Epithelial cell of prostate (primary cell): ENCODE data around the gene FOXD2.
"Not testable (repeated sequence)": the region's sequence is repeated elsewhere in the genome, so short reads cannot be mapped to it uniquely, and the experiment has no call there.

Source experiments
- DNase-seq: peaks from one replicate; pipeline ENCODE4 v3.0.0-alpha.2; 2011; ENCODE audit warnings: low read depth, low spot score
- H3K27ac ChIP-seq: fragments of 450-650 bp; 2 replicates; pipeline ENCODE4 v1.5.1; 2017; ENCODE audit warnings: mild to moderate bottlenecking

The FOXD2 gene

DNA sequence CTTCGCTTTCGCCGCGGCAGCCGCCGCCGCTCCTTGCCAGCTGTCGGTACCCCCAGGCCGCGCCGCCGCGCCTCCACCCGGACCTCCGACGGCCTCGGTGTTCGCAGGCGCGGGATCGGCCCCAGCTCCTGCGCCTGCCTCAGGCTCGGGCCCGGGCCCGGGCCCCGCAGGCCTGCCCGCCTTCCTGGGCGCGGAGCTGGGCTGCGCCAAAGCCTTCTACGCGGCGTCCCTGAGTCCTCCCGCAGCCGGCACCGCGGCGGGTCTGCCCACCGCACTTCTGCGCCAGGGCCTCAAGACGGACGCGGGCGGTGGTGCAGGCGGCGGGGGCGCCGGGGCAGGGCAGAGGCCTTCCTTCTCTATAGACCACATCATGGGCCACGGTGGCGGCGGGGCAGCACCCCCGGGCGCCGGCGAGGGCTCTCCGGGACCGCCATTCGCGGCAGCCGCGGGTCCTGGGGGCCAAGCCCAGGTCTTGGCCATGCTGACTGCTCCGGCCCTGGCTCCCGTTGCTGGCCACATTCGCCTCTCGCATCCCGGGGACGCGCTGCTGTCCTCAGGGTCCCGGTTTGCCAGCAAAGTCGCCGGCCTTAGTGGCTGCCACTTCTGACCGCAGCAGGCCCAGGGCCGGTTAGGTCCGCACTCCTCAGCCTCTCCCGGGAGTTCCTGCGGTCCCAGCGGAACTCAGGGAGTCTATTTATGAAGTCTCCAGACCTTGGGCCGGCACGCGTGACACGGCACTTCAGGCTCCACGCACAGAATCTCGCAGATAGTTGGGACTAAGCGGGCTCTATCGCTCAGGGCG, 1.4 kb downstream of the FOXD2 start:
- DNase-seq, result no peak
- no peak overlapping the region for H3K27ac ChIP-seq

- H3K27ac ChIP-seq, result no peak overlapping the region
- DNase-seq, result no peak
These were observed 2.2 kb downstream of the FOXD2 start for GRCh38 chr1:47439819-47440598.

- DNase-seq, result no peak
- no peak overlapping the region for H3K27ac ChIP-seq
These were observed 2.8 kb downstream of the FOXD2 start for GRCh38 chr1:47440599-47441081.

DNA sequence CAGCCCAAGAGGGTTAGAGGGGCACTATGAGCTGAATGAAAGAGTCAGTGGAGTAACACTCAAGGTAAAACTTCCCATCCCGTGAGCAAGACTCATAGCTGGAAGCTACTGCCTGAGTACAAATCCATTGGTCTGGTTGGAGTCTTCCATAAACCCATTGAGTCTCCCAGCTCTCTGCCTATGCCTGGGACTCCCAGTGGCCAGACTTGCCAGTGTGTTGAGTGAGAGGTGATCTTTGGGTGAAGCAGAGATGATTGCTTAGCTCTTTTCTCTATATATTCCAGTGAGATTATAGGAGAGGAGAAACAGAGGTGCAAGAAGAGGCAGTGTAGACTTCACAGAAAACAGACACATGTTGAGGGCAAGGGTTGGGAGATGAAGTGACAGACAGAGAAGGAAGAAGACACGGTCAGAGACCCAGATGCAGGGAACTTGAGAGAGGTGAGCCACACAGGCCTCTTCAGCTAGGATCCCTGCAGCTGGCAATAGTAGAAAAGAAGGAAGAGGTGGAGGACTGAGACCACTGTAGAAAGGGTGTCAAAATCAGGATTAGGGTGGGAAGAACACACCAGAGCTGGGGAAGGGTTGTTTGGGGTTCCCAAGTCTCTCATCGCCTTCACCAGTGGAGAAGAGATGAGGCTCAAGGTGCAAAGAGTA, 3.7 kb downstream of the FOXD2 start:
- no peak overlapping the region for H3K27ac ChIP-seq
- DNase-seq, result no peak

GRCh38 chr1:47442202-47442601, 4.4 kb downstream of the FOXD2 start:
- no peak for DNase-seq
- H3K27ac ChIP-seq, result no peak overlapping the region

DNA sequence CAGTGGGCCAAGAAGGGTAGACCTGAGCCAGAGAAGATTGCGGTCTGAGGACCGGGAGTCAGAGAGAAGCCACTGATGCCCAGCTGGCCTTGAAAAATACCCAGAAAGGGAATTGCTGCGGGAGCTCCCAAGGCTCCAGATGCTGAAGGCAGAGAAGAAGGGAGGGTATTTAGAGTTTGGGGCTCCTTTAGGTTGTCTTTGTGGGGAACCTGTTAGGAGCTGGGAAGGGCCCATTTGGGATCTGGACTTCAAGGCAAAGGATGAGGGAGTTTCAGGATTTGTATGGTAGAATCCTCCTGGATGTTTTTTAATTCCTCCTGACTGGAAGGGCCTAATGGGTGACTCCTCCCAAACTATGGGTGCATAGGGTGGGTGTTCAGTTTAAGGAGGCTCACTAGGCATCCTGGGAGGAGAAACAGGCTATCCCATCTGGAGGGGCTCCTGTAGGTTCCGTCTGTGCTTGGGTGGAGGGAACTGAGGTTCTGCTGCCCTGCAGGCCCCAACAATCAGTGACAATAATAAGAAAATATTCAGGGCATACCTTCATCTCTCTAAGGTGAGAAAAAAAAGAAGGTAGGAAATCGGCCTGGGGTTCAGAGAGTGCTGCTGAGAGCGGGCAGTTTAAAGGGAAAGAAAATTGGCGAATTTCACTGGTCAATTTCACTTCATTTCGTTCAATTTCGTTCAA, 5.1 kb downstream of the FOXD2 start:
- no peak overlapping the region for H3K27ac ChIP-seq
- no peak for DNase-seq

DNA sequence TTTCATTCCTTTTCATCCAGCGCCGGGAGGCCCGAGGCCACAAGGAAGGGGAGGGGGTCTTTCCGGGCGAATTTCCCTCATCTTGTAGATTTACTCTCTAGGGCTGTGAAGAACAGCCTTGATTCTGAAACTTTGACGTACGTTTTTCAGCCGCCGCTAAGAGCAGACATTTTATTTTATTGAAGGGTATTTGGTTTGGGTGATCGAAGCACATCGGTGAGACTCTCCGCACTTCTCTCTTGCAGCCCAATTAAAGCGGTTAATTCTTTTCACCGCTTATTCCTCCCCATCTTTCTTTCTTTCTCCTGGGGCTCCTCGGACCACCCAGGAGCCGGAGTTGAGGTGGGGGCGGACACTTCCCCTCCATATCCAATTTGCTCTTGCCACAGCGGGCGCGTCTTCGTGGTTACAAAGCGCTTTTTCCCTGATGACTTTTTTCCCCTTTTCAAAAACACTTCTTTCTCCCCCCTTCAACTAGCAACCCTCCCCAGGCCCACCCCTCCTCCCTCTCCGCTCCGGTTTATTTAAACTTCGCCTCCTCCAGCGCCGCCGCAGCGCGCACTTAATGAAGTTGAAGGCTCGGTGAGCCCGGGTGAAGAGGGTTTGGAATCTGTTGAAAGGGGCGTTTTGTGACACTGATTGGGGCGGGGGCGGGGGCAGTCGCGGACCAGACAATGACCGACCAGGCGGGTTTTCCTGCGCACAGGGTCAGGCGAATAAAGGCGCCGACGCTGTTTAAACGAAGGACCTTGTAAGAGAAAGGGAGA, 5.9 kb downstream of the FOXD2 start:
- no peak overlapping the region for H3K27ac ChIP-seq
- no peak for DNase-seq

- H3K27ac ChIP-seq, result no peak overlapping the region
- no peak for DNase-seq
These were observed 6.4 kb downstream of the FOXD2 start for GRCh38 chr1:47444297-47444561.

GRCh38 chr1:47444562-47445465, 7.0 kb downstream of the FOXD2 start:
- no peak for DNase-seq

DNA sequence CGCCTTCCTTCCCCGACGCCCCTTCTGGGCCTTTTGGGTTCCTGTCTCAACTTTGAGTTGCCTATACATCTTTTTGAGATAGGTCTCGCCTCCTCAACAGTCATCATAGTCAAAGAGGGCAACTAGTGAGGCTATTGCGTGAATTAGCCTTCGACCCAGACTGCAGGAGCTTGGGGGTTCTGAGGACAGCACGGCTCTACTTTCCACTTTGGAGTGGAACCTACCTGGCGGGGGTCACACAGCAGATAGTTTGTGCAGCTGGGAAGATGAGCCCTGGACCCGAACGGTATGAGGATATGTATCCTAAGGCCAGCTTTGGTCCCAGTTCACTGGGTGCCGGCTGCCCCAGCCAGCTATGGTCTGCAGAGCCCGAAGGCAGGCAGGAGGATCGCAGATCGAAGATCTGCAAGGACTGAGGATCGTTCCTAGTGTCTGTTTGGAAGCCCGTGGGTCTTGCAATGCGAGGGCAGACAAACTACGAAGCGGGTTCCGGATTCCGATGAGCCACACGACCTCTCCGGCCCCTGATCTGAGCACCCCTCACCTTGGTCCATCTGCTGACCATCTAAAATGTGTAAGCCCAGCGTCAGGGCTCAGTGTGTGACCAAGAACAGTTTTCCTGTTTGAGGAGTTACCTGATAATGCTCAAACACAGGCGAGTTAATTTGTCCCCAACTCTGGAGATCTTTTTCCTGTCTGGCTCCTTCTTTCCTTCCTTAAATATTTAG, 8.1 kb downstream of the FOXD2 start:
- H3K27ac ChIP-seq, result no peak overlapping the region
- DNase-seq, result no peak

More at GRCh38 chr1:47444562-47445465, 7.0 kb downstream of the FOXD2 start:
- H3K27ac ChIP-seq, result no peak overlapping the region

DNA sequence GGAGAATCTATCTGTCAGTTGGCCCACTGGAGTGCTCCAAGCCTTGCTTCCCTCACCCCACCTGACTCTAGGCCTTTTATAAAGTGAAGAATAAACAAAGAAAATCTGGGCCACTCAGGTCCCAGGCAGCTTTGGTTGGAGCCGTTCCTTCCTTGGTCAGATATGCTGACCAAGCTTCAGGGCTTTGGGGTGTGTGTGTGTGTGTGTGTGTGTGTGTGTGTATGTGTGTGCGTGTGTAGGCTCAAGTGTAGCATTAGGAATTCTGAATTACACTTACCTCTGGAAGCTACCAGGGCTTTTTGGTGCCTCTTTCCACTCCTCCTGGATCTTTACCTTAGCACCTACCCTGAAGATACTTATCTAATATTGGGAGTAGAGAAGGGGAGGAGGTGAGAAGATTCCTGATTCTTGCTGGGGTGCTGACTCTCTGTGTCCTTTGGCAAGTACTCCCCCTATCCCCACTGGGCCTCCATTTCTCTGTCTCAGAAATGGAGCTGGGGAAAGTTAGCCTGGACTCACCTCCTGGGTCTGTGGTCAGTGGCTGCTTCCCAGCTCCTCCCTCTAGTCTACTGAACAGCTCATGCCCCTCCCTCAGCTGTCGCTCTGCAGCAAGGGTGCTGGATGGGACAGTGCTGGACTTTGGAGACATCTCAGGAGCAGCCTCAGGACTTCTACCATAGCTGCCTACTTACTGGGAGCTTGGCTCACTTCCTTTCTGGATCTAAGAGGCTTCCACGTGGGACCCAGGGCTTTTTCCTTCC, 10.8 kb downstream of the FOXD2 start:
- DNase-seq, result no peak
- no peak overlapping the region for H3K27ac ChIP-seq

- H3K27ac ChIP-seq, result no peak overlapping the region
- DNase-seq, result no peak
These were observed 12.1 kb downstream of the FOXD2 start for GRCh38 chr1:47449822-47450552.

- H3K27ac ChIP-seq, result no peak overlapping the region
- no peak for DNase-seq
These were observed 12.8 kb downstream of the FOXD2 start for GRCh38 chr1:47450606-47451005.

DNA sequence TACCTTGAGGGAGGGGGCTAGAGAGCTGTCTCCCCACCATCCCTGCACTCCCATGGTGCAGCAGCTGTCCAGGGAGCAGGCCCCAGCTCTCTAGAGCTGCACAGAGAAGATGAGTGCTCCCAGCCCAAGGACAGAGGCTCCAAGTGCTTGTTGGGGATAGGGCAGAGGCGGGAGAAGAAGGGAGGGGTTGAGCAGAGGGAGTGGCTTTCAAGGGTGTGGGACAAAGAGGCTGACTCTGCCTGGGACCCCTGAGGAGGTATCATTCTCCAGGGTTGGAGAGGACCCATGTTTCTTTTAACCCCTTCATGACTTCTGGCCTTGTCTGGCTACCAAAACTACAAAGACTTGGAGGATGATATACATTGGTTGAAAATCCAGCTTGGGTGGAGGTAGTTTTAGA, 14.6 kb downstream of the FOXD2 start:
- DNase-seq, result no peak
- no peak overlapping the region for H3K27ac ChIP-seq

DNA sequence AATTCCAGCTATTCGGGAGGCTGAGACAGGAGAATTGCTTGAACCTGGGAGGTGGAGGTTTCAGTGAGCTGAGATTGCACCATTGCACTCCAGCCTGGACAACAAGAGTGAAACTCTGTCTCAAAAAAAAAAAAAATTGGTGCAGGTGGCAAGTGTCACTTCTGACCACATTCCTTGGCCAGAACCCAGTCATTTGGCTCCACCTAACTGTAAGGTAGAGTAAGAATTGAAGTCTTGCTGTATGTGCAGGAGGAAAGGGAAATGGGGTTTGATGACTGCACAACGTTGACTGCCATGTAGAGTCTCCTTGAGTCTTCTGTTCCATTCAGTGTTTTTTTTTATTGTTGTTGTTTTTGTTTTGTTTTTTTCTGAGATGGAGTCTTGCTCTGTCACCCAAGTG, 16.1 kb downstream of the FOXD2 start:
- not testable (repeated sequence) for DNase-seq, H3K27ac ChIP-seq

GRCh38 chr1:47456250-47456649, 18.4 kb downstream of the FOXD2 start:
- no peak for DNase-seq
- no peak overlapping the region for H3K27ac ChIP-seq

DNA sequence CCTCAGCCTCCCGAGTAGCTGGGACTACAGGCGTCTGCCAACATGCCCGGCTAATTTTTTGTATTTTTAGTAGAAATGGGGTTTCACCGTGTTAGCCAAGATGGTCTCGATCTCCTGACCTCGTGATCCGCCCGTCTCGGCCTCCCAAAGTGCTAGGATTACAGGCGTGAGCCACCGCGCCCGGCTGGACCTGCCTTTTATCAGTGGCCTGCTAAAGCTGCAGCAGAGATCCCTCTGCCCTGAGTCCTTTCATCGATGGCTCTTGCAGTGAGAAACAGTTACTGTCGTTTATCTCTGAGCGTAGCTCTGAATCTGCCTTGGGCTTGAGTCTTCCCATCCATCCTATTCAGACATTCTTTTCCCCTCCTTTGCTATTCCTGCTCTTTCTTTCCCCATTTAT, 19.7 kb downstream of the FOXD2 start:
- H3K27ac ChIP-seq, DNase-seq: not testable (repeated sequence)
